Measurements from ENCODE around the gene ZFAND3. TPM values are rescaled to one million over a fixed set of nuclear protein-coding genes. Genes with fewer than 3 reads are reported as not detected.
A peak's percentile ranks its signal among the peaks of the same experiment; 100 is the strongest.

Gene ZFAND3
- polyA plus RNA-seq, 1 donor (not counting 4 experiments of a cell fraction or from before 2014, with no cell fraction given), result 19.6 TPM

DNA sequence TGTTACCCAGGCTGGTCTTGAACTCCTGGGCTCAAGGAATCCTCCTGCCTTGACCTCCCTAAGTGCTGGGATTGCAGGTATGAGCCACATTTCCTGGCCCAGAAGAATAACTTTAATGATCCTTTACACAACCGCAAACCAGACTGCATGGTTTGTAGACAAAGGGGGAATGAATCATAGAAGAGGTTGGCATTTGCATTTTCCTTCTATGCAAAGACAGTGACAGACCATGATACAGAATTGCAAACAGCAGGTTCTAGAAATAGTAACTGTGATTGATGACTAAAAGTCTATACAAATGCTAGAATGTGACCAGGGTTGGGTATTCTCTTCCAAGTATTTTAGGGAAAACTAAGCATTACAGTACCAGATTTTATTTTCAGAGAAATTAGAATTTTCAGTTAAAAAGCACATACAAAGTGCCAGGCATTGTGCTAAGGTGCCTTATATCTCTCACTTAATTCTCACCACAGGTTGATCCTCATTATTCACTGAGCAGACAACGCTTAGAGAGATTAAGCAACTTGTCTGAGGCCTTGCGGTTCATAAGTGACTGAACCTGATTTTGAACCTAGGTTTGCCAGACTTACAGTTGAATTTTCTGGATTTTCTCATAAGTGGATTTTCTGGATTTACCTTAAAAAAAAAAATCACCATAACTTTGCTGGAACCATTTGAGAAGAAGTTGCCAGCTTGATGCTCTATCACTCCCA, 146.6 kb downstream of the ZFAND3 start:
- peak overlapping the region; percentile 28 for H3K27ac ChIP-seq (ENCODE audit: control insufficient read depth, insufficient read depth, low read length)
- H3K4me2 ChIP-seq (ENCODE audit: control insufficient read depth, extremely low read depth, insufficient read depth, low read depth, low read length), result peak overlapping the region; percentile 7
- dilution Hi-C loops (cut with MboI; ENCODE audit: extremely low pct_ligation_motif_present, low sequenced_read_pairs), result no loop called here

DNA sequence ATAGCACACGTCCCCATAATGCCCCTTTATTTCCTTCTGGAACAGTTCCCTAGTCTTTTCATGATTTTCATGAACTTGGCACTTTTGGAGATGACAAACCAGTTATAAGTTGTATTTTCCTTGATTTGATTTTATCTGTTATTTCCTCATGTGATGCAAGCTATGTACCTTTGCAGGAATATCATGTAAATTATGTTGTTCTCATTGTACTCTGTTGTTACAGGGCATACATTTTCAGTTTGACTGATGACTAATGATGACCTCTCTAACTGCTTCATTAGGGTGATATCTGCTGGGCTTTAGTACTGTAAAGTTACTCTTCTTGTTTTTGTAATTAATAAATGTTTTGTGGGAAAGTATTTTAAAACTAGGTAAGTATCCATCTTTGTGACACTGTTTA, 147.3 kb downstream of the ZFAND3 start:
- DNase-seq (ENCODE audit: low read depth, low spot score), result no peak
- H2AFZ ChIP-seq (ENCODE audit: control insufficient read depth, low read length), result no peak overlapping the region
- no peaks in the 10 kb centered on the region for H3K27me3 ChIP-seq (ENCODE audit: control insufficient read depth, extremely low read depth, insufficient read depth, low read length)
- no peaks in the 10 kb centered on the region for H3K36me3 ChIP-seq (ENCODE audit: control insufficient read depth in 2 of 2, extremely low read depth in 1 of 2, insufficient read depth in 2 of 2, low read length in 2 of 2)
- no peak overlapping the region for H3K9ac ChIP-seq (ENCODE audit: control insufficient read depth, extremely low read depth, insufficient read depth, low read length)
- H3K9me1 ChIP-seq (ENCODE audit: control insufficient read depth, extremely low read depth, insufficient read depth, low read length), result peaks cover 4% of the 10 kb centered on the region
- dilution Hi-C loops (cut with MboI; ENCODE audit: extremely low pct_ligation_motif_present, low sequenced_read_pairs), result no loop called here
- H3K4me1 ChIP-seq (ENCODE audit: control insufficient read depth, extremely low read depth, insufficient read depth, low read length), result peaks cover 19% of the 10 kb centered on the region
- TF ChIP-seq EZH2 (IDR thresholded peaks at IDR 0.05; ENCODE audit: low read length) (no peak), CTCF (optimal IDR thresholded peaks at IDR 0.05 in 1 of 3, IDR thresholded peaks at IDR 0.05 in 1 of 3, conservative IDR thresholded peaks at IDR 0.05 in 1 of 3; ENCODE audit: extremely low read depth in 1 of 3, insufficient read depth in 2 of 3, low read length in 3 of 3) (no peak)
- no peaks in the 10 kb centered on the region for H3K9me3 ChIP-seq (ENCODE audit: control insufficient read depth, low read depth, low read length)
- peaks cover 40% of the 10 kb centered on the region for H3K79me2 ChIP-seq (ENCODE audit: control insufficient read depth, insufficient read depth, low read length)
- H4K20me1 ChIP-seq (ENCODE audit: control insufficient read depth, extremely low read depth, insufficient read depth, low read length), result peaks cover 31% of the 10 kb centered on the region
- H3K27ac ChIP-seq (ENCODE audit: control insufficient read depth, insufficient read depth, low read length), result peak overlapping the region; percentile 28
- H3K4me2 ChIP-seq (ENCODE audit: control insufficient read depth, extremely low read depth, insufficient read depth, low read depth, low read length), result no peak overlapping the region
- H3K4me3 ChIP-seq (ENCODE audit: control insufficient read depth in 2 of 3, extremely low read depth in 1 of 3, insufficient read depth in 2 of 3, low read depth in 1 of 3, low read length in 3 of 3), result no peak overlapping the region
- peak; percentile 69 for FAIRE-seq

More for the DNA sequence above, 146.6 kb downstream of the ZFAND3 start:
- TF ChIP-seq EZH2 (IDR thresholded peaks at IDR 0.05; ENCODE audit: low read length), result no peak
- TF ChIP-seq CTCF (optimal IDR thresholded peaks at IDR 0.05 in 1 of 3, IDR thresholded peaks at IDR 0.05 in 1 of 3, conservative IDR thresholded peaks at IDR 0.05 in 1 of 3; ENCODE audit: extremely low read depth in 1 of 3, insufficient read depth in 2 of 3, low read length in 3 of 3), result no peak
- FAIRE-seq, result peak; percentile 86
- no peak overlapping the region for H2AFZ ChIP-seq (ENCODE audit: control insufficient read depth, low read length)
- H3K9me1 ChIP-seq (ENCODE audit: control insufficient read depth, extremely low read depth, insufficient read depth, low read length), result peaks cover 4% of the 10 kb centered on the region
- H3K27me3 ChIP-seq (ENCODE audit: control insufficient read depth, extremely low read depth, insufficient read depth, low read length), result no peaks in the 10 kb centered on the region
- H3K36me3 ChIP-seq (ENCODE audit: control insufficient read depth in 2 of 2, extremely low read depth in 1 of 2, insufficient read depth in 2 of 2, low read length in 2 of 2), result no peaks in the 10 kb centered on the region
- H3K4me1 ChIP-seq (ENCODE audit: control insufficient read depth, extremely low read depth, insufficient read depth, low read length), result peaks cover 19% of the 10 kb centered on the region
- peak; percentile 23 for DNase-seq (ENCODE audit: low read depth, low spot score)
- no peak overlapping the region for H3K4me3 ChIP-seq (ENCODE audit: control insufficient read depth in 2 of 3, extremely low read depth in 1 of 3, insufficient read depth in 2 of 3, low read depth in 1 of 3, low read length in 3 of 3)
- no peaks in the 10 kb centered on the region for H3K9me3 ChIP-seq (ENCODE audit: control insufficient read depth, low read depth, low read length)
- H4K20me1 ChIP-seq (ENCODE audit: control insufficient read depth, extremely low read depth, insufficient read depth, low read length), result peaks cover 30% of the 10 kb centered on the region
- peaks cover 37% of the 10 kb centered on the region for H3K79me2 ChIP-seq (ENCODE audit: control insufficient read depth, insufficient read depth, low read length)
- H3K9ac ChIP-seq (ENCODE audit: control insufficient read depth, extremely low read depth, insufficient read depth, low read length), result no peak overlapping the region

Measured in keratinocyte (primary cell).